ENCODE data around the gene POMT2.

GRCh38 chr14:77327111-77327510 is 6.4 kb upstream of the POMT2 start:
- TF ChIP-seq POLR2A (IDR thresholded peaks at IDR 0.05; ENCODE audit: low read depth, low read length) (no peak), POLR2AphosphoS5 (IDR thresholded peaks at IDR 0.05; ENCODE audit: low read depth, low read length) (no peak), PAX5 (IDR thresholded peaks at IDR 0.05; ENCODE audit: insufficient read depth, low read length, severe bottlenecking) (no peak)

Measured in GM12891 (cell line).